ENCODE data around the gene SHISA5. TPM values are rescaled to one million over a fixed set of nuclear protein-coding genes. Genes with fewer than 3 reads are reported as not detected.

SHISA5 gene
- total RNA-seq, 1 donor from 2014 or later, result 181 TPM

Other genes with a start within 250 kb of the SHISA5 start
- 28.1 TPM for gene NME6, start 202.8 kb downstream of the SHISA5 start, total RNA-seq
- gene SPINK8, start 170.5 kb downstream of the SHISA5 start, total RNA-seq, result not detected
- not detected for gene FBXW12, start 132.0 kb downstream of the SHISA5 start, total RNA-seq
- gene PLXNB1, start 74.1 kb downstream of the SHISA5 start, total RNA-seq, result 257 TPM
- 10.1 TPM for gene CCDC51, start 64.1 kb downstream of the SHISA5 start, total RNA-seq
- 165 TPM for gene TMA7, start 63.9 kb downstream of the SHISA5 start, total RNA-seq
- gene ATRIP, start 57.4 kb downstream of the SHISA5 start, total RNA-seq, result 4.6 TPM
- gene PFKFB4, start 52.6 kb upstream of the SHISA5 start, total RNA-seq, result 4.3 TPM
- gene UCN2, start 59.6 kb upstream of the SHISA5 start, total RNA-seq, result not detected
- gene COL7A1, start 91.2 kb upstream of the SHISA5 start, total RNA-seq, result 9.4 TPM
- 193 TPM for gene UQCRC1, start 105.5 kb upstream of the SHISA5 start, total RNA-seq
- gene TMEM89, start 117.6 kb upstream of the SHISA5 start, total RNA-seq, result not detected
- 31.1 TPM for gene SLC26A6, start 131.3 kb upstream of the SHISA5 start, total RNA-seq
- gene CELSR3, start 158.7 kb upstream of the SHISA5 start, total RNA-seq, result 0.75 TPM
- gene NCKIPSD, start 181.7 kb upstream of the SHISA5 start, total RNA-seq, result 42.3 TPM
- 98.3 TPM for gene IP6K2, start 213.0 kb upstream of the SHISA5 start, total RNA-seq